Measurements from ENCODE around the gene CHTF18.
"Not testable (repeated sequence)": the region's sequence is repeated elsewhere in the genome, so short reads cannot be mapped to it uniquely, and the experiment has no call there.

The CHTF18 gene

GRCh38 chr16:788399-789126 is at the start of gene CHTF18:
Gene CHTF18 (plus strand): TSS chr16:788620. CDS start chr16:788685, 65 bp downstream.
- no peak for TF ChIP-seq CTCF (IDR thresholded peaks at IDR 0.05; ENCODE audit: insufficient read depth, missing control alignments)
- FAIRE-seq (no peak), DNase-seq (ENCODE audit: insufficient read length, low spot score) (peak; percentile 99)

- FAIRE-seq (no peak), DNase-seq (ENCODE audit: insufficient read length, low spot score) (no peak)
- no peak for TF ChIP-seq CTCF (IDR thresholded peaks at IDR 0.05; ENCODE audit: insufficient read depth, missing control alignments)
Measured at GRCh38 chr16:739560-740458, 48.6 kb upstream of the CHTF18 start.

GRCh38 chr16:740459-740763 is 48.0 kb upstream of the CHTF18 start:
- no peak for TF ChIP-seq CTCF (IDR thresholded peaks at IDR 0.05; ENCODE audit: insufficient read depth, missing control alignments)
- no peak for FAIRE-seq
- DNase-seq (ENCODE audit: insufficient read length, low spot score) = no peak

- peak; percentile 93 for DNase-seq (ENCODE audit: insufficient read length, low spot score)
- FAIRE-seq = no peak
- peak; percentile 68 for TF ChIP-seq CTCF (IDR thresholded peaks at IDR 0.05; ENCODE audit: insufficient read depth, missing control alignments)
Measured at GRCh38 chr16:740764-741505, 47.5 kb upstream of the CHTF18 start, which contains the start of gene CIAO3. Gene CIAO3 (minus strand): TSS chr16:740997. CDS start chr16:740985, 12 bp downstream.

GRCh38 chr16:741986-742629 is 46.3 kb upstream of the CHTF18 start:
- no peak for DNase-seq (ENCODE audit: insufficient read length, low spot score)
- no peak for FAIRE-seq
- no peak for TF ChIP-seq CTCF (IDR thresholded peaks at IDR 0.05; ENCODE audit: insufficient read depth, missing control alignments)

GRCh38 chr16:742894-743293 is 45.5 kb upstream of the CHTF18 start:
- not testable (repeated sequence) for FAIRE-seq; DNase-seq (ENCODE audit: insufficient read length, low spot score)

All from D721Med (cell line).